NCI-H2107 treated with DMSO at 0.1 percent for 48 hours (cell line): ENCODE data around the gene TPP1.

Experiments
- DNase-seq: peaks from one replicate; lab custom pipeline; 2025; ENCODE audit not compliant: unreplicated experiment; lab: John Stamatoyannopoulos, UW

The TPP1 gene

GRCh38 chr11:6629573-6629891 lies 10.3 kb upstream of the TPP1 start:
- DNase-seq, result no peak

GRCh38 chr11:6628526-6628925 lies 9.3 kb upstream of the TPP1 start:
- DNase-seq, result no peak

GRCh38 chr11:6627762-6628241 lies 8.6 kb upstream of the TPP1 start:
- DNase-seq, result no peak

- no peak for DNase-seq
These were observed 7.9 kb upstream of the TPP1 start for GRCh38 chr11:6626971-6627761.

- DNase-seq, result no peak
These were observed 6.7 kb upstream of the TPP1 start for GRCh38 chr11:6625832-6626420.

GRCh38 chr11:6625156-6625831 lies 6.1 kb upstream of the TPP1 start:
- no peak for DNase-seq

- no peak for DNase-seq
These were observed 4.5 kb upstream of the TPP1 start for GRCh38 chr11:6623391-6624363.

GRCh38 chr11:6622261-6623171 lies 3.3 kb upstream of the TPP1 start:
- no peak for DNase-seq

GRCh38 chr11:6621711-6622211 lies 2.5 kb upstream of the TPP1 start:
- DNase-seq, result no peak

- DNase-seq, result no peak
These were observed 1.4 kb upstream of the TPP1 start for GRCh38 chr11:6620636-6621035.

- DNase-seq, result no peak
These were observed 862 bp downstream of the TPP1 start for GRCh38 chr11:6618117-6619003.

- no peak for DNase-seq
These were observed 1.9 kb downstream of the TPP1 start for GRCh38 chr11:6617315-6617781.

GRCh38 chr11:6616596-6617250 lies 2.5 kb downstream of the TPP1 start:
- no peak for DNase-seq

- no peak for DNase-seq
These were observed 3.2 kb downstream of the TPP1 start for GRCh38 chr11:6615882-6616585.

- no peak for DNase-seq
These were observed 4.2 kb downstream of the TPP1 start for GRCh38 chr11:6615046-6615445.

GRCh38 chr11:6614446-6614845 lies 4.8 kb downstream of the TPP1 start:
- DNase-seq, result no peak

GRCh38 chr11:6613496-6613895 lies 5.7 kb downstream of the TPP1 start:
- no peak for DNase-seq
